Spleen (tissue), 11 donors: Measurements from ENCODE around the gene SIGLEC11. TPM values are rescaled to one million over a fixed set of nuclear protein-coding genes. Genes with fewer than 3 reads are reported as not detected.
A peak's percentile ranks its signal among the peaks of the same experiment; 100 is the strongest.

ENCODE experiments used
- DNase-seq: peaks from one replicate; pipeline ENCODE4 v3.0.0-alpha.2; 2020
- H3K27ac ChIP-seq, 8 donors: fragments of 200-600 bp; sonication (generic) in 7 of 8; 1 replicate in 4 of 8; 2 replicates in 4 of 8; pipeline versions ENCODE4 v1.5.0 to v1.8.0; 2016 to 2021; ENCODE audit warnings: inconsistent platforms in 4 of 8, mild to moderate bottlenecking in 4 of 8, moderate library complexity in 1 of 8
- H3K27me3 ChIP-seq, 7 donors: fragments of 200-600 bp; sonication (generic) in 6 of 7; replicated peaks in 1 of 7; 1 replicate in 4 of 7; 2 replicates in 3 of 7; pipeline versions ENCODE4 v1.5.0 to v1.8.0; 2016 to 2021; ENCODE audit warnings: inconsistent platforms in 3 of 7, mild to moderate bottlenecking in 1 of 7
- H3K36me3 ChIP-seq, 6 donors: fragments of 200-600 bp; sonication (generic) in 5 of 6; 1 replicate in 4 of 6; 2 replicates in 2 of 6; pipeline versions ENCODE4 v1.5.0 to v1.8.0; 2016 to 2021; ENCODE audit warnings: inconsistent platforms in 2 of 6
- H3K4me1 ChIP-seq, 6 donors: fragments of 200-600 bp; sonication (generic) in 5 of 6; 1 replicate in 3 of 6; 2 replicates in 3 of 6; pipeline versions ENCODE4 v1.5.0 to v1.8.0; 2016 to 2021; ENCODE audit warnings: inconsistent platforms in 3 of 6
- H3K4me3 ChIP-seq, 8 donors: fragments of 200-600 bp; sonication (generic) in 7 of 8; 1 replicate in 4 of 8; 2 replicates in 4 of 8; pipeline versions ENCODE4 v1.5.0 to v1.8.0; 2016 to 2021; ENCODE audit warnings: inconsistent platforms in 4 of 8, mild to moderate bottlenecking in 4 of 8, moderate library complexity in 2 of 8
- H3K9me3 ChIP-seq, 8 donors: fragments of 200-600 bp; sonication (generic) in 7 of 8; 1 replicate in 4 of 8; 2 replicates in 4 of 8; pipeline versions ENCODE4 v1.5.0 to v1.8.0; 2016 to 2021; ENCODE audit warnings: inconsistent platforms in 4 of 8
- POLR2A ChIP-seq, 3 donors: fragments of 450-650 bp; IDR thresholded peaks; one replicate each; pipeline ENCODE4 v1.5.1; 2017; ENCODE audit warnings: antibody characterized with exemption in 3 of 3, mild to moderate bottlenecking in 1 of 3
- POLR2AphosphoS5 ChIP-seq, 3 donors: sonication (generic); formaldehyde crosslinking; IDR thresholded peaks; one replicate each; pipeline ENCODE4 v1.5.1; 2017; ENCODE audit warnings: antibody characterized with exemption in 3 of 3
- WGBS, 5 donors: extraction: QIAGEN DNeasy Blood & Tissue Kit in 3 of 5; methylation state at CpG; one replicate each; pipeline versions ENCODE4 v1.1.5 to v1.1.7; 2013 to 2018; 5-methylcytosine and 5-hydroxymethylcytosine counted together
- intact Hi-C: fragments of 100-400 bp; cut with DNase I; formaldehyde crosslinking; loops from one replicate; pipeline ENCODE4 v1.15.0; 2023; ENCODE audit warnings: low total_unique reads
- polyA plus RNA-seq, 3 donors: library from polyadenylated mRNA; stranded (reverse); fragments of 200-250 nt; gene quantifications; one replicate each; pipeline ENCODE4 v1.2.1, GENCODE V29; 2013
- total RNA-seq, 7 donors: library from RNA; depleted of rRNA in 3 of 7; stranded (reverse); fragments of >200 nt in 3 of 7; fragmentation: NEBNext Ultra II Directional in 4 of 7; extraction: Animal tissue kit (Norgen Biotek cat#: 25700) in 4 of 7; gene quantifications; one replicate each; pipeline versions ENCODE4 v1.1.0 to v1.2.1, GENCODE V29; 2016 to 2021
- TF ChIP-seq, protein P1 (sequence below), 11 experiments: fragments of 200-600 bp in 7 of 11; fragments of 450-650 bp in 4 of 11; sonication (generic) in 4 of 11; IDR thresholded peaks in 8 of 11; conservative IDR thresholded peaks in 3 of 11; 1 replicate in 7 of 11; 2 replicates in 4 of 11; pipeline versions ENCODE4 v1.4.0 to v1.8.0; 2016 to 2021; ENCODE audit warnings: antibody characterized with exemption in 11 of 11, inconsistent platforms in 4 of 11, mild to moderate bottlenecking in 1 of 11
- donor health status: healthy with polysubstance abuse.
- donor health status: DM: no; HTN: no; CAD: no; lungs with moderate emphysema.
- donor health status: DM: no; HTN: no; CAD: no.
- donor health status: Bipolar disorder and iron deficiency.
- donor health status: healthy.
- donor health status: DM: no; HTN: no; CAD: no.
- donor health status: DM: yes; HTN: yes; CAD: no.

The SIGLEC11 gene
- total and polyA plus RNA-seq, 10 donors: 2.2 to 97.5 (median 40.1) TPM

DNA sequence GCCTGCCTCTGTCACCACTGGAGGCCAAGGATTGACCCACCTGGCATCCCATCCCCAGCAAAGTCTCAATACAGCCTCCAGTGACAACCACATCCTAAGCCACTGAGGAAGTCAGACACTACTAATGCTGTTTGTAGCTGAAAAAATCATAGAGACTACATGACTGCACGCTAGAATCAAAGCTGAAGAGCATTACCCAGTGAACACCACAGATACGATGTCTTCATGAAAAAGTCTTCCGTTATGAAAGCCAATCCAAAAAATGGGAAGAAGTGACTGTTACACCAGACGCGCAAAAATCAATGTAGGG lies 20.5 kb downstream of the SIGLEC11 start:
- H3K36me3 ChIP-seq: peaks cover 0 to 1% (median 0%) of the 10 kb centered on the region in 6 donors
- no peak overlapping the region for H3K4me3 ChIP-seq
- 83 to 94% (median 88%) methylated on average over 5 of the region's 5 CpGs for WGBS, 5 donors
- intact Hi-C loops: no loop called here
- no peak overlapping the region for H3K27ac ChIP-seq
- H3K9me3 ChIP-seq: no peaks in the 10 kb centered on the region
- no peak for DNase-seq
- H3K27me3 ChIP-seq: peaks cover 0 to 4% (median 0%) of the 10 kb centered on the region in 7 donors
- peaks cover 9 to 37% (median 17%) of the 10 kb centered on the region in 6 donors for H3K4me1 ChIP-seq
- no peak for TF ChIP-seq POLR2A (IDR thresholded peaks at IDR 0.05)
- TF ChIP-seq POLR2AphosphoS5 (IDR thresholded peaks at IDR 0.05): no peak
- TF ChIP-seq, protein P1, sequence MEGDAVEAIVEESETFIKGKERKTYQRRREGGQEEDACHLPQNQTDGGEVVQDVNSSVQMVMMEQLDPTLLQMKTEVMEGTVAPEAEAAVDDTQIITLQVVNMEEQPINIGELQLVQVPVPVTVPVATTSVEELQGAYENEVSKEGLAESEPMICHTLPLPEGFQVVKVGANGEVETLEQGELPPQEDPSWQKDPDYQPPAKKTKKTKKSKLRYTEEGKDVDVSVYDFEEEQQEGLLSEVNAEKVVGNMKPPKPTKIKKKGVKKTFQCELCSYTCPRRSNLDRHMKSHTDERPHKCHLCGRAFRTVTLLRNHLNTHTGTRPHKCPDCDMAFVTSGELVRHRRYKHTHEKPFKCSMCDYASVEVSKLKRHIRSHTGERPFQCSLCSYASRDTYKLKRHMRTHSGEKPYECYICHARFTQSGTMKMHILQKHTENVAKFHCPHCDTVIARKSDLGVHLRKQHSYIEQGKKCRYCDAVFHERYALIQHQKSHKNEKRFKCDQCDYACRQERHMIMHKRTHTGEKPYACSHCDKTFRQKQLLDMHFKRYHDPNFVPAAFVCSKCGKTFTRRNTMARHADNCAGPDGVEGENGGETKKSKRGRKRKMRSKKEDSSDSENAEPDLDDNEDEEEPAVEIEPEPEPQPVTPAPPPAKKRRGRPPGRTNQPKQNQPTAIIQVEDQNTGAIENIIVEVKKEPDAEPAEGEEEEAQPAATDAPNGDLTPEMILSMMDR (IDR thresholded peaks at IDR 0.05 in 8 of 11, conservative IDR thresholded peaks at IDR 0.05 in 3 of 11): no peak

GRCh38 chr19:49939721-49940481 lies 21.1 kb downstream of the SIGLEC11 start:
- Histone ChIP-seq H3K4me3 (no peak overlapping the region), H3K27me3 (peaks cover 0 to 4% (median 0%) of the 10 kb centered on the region in 7 donors), H3K9me3 (no peaks in the 10 kb centered on the region), H3K36me3 (no peaks in the 10 kb centered on the region), H3K4me1 (peaks cover 9 to 34% (median 17%) of the 10 kb centered on the region in 6 donors), H3K27ac (no peak overlapping the region)
- intact Hi-C loops: loop anchor here (5.0 kb wide), 1 partner anchor 42 kb away; no protein-coding TSS in a partner anchor
- TF ChIP-seq POLR2AphosphoS5 (IDR thresholded peaks at IDR 0.05) (peak in 2 of 3 donors; percentile 41 to 48), POLR2A (IDR thresholded peaks at IDR 0.05) (no peak)
- WGBS, 5 donors: 71 to 81% (median 72%) methylated on average over 7 of the region's 7 CpGs
- peak; percentile 48 for DNase-seq

- intact Hi-C loops: loop anchor here (5.0 kb wide), 1 partner anchor 44 kb away; no protein-coding TSS in a partner anchor
Observed at GRCh38 chr19:49938662-49939061, 22.3 kb downstream of the SIGLEC11 start.

GRCh38 chr19:49937750-49938381 lies 23.1 kb downstream of the SIGLEC11 start:
- TF ChIP-seq, protein P1 (IDR thresholded peaks at IDR 0.05 in 8 of 11, conservative IDR thresholded peaks at IDR 0.05 in 3 of 11): peak; percentile 84 to 96 (median 92)
- TF ChIP-seq POLR2AphosphoS5 (IDR thresholded peaks at IDR 0.05): peak; percentile 51 to 79 (median 64)
- TF ChIP-seq POLR2A (IDR thresholded peaks at IDR 0.05): no peak
- peak overlapping the region in 4 of 8 donors; percentile 16 to 57 (median 28) for H3K4me3 ChIP-seq
- H3K27ac ChIP-seq: peak overlapping the region in 4 of 8 donors; percentile 30 to 57 (median 39)
- 17 to 23% (median 19%) methylated on average over 27 to 35 of the region's 35 CpGs for WGBS, 5 donors
- H3K36me3 ChIP-seq: peaks cover 0 to 5% (median 0%) of the 10 kb centered on the region in 6 donors
- peaks cover 9 to 38% (median 15%) of the 10 kb centered on the region in 6 donors for H3K4me1 ChIP-seq
- intact Hi-C loops: loop anchor here (5.0 kb wide), 1 partner anchor 44 kb away; no protein-coding TSS in a partner anchor
- DNase-seq: peak; percentile 94
- H3K9me3 ChIP-seq: no peaks in the 10 kb centered on the region
- H3K27me3 ChIP-seq: peaks cover 0 to 4% (median 0%) of the 10 kb centered on the region in 7 donors

More at GRCh38 chr19:49938662-49939061, 22.3 kb downstream of the SIGLEC11 start:
- 60 to 76% (median 71%) methylated on average over 4 of the region's 4 CpGs for WGBS, 5 donors
- H3K36me3 ChIP-seq: no peaks in the 10 kb centered on the region
- peaks cover 9 to 31% (median 15%) of the 10 kb centered on the region in 6 donors for H3K4me1 ChIP-seq
- TF ChIP-seq, protein P1 (IDR thresholded peaks at IDR 0.05 in 8 of 11, conservative IDR thresholded peaks at IDR 0.05 in 3 of 11): no peak
- TF ChIP-seq POLR2AphosphoS5 (IDR thresholded peaks at IDR 0.05): no peak
- no peak for TF ChIP-seq POLR2A (IDR thresholded peaks at IDR 0.05)
- DNase-seq: peak; percentile 47
- H3K4me3 ChIP-seq: no peak overlapping the region
- peaks cover 0 to 4% (median 0%) of the 10 kb centered on the region in 7 donors for H3K27me3 ChIP-seq
- no peak overlapping the region for H3K27ac ChIP-seq
- no peaks in the 10 kb centered on the region for H3K9me3 ChIP-seq
